ENCODE measurements around the gene MGLL. TPM values are rescaled to one million over a fixed set of nuclear protein-coding genes. Genes with fewer than 3 reads are reported as not detected.

Gene MGLL
- total and polyA plus RNA-seq, 9 of the 15 experiments (the other 6 are each of a cell fraction or from before 2014, with no cell fraction given): 0.12 to 0.32 (median 0.18) TPM; not detected in 6

DNA sequence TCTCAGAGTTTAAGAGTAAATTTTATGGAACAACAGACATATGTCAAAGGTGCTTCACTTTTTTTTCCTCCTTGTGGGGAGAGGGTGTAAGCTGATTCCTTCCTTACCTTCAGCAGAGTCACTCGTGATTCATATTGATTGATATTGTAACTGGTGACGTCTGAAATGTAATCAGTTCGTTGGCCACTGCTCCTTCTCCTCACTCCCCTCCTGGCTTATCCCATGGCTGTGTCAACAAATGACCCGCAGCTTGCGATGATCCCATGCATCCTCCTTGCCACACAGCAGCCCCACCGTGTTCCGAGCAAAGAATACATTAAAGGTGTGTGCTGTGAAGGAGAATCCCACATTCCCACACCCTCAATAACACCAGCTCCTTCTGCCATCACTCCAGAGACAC, 7.3 kb downstream of the MGLL start:
- Histone ChIP-seq H4K20me1 (replicated peaks; ENCODE audit: control insufficient read depth, insufficient read depth, low read length) (no peaks in the 10 kb centered on the region), H3K36me3 (ENCODE audit: control insufficient read depth, insufficient read depth, low read length) (no peaks in the 10 kb centered on the region), H3K9ac (ENCODE audit: insufficient read depth in 1 of 2, low read depth in 2 of 2, low read length in 2 of 2) (no peak overlapping the region), H3K27ac (ENCODE audit: extremely low read depth, low read depth, low read length) (no peak overlapping the region), H3K4me2 (ENCODE audit: insufficient read depth, low read length) (no peak overlapping the region), H3K27me3 (ENCODE audit: control insufficient read depth in 2 of 2, insufficient read depth in 2 of 2, low read length in 2 of 2) (peaks cover 4 to 54% of the 10 kb centered on the region in 2 experiments), H3K9me3 (replicated peaks; ENCODE audit: control insufficient read depth, insufficient read depth, low read depth, low read length) (no peaks in the 10 kb centered on the region), H3K4me3 (no peak overlapping the region), H3K4me1 (replicated peaks in 1 of 2; ENCODE audit: control insufficient read depth in 2 of 2, insufficient read depth in 2 of 2, low read length in 2 of 2) (no peaks in the 10 kb centered on the region; a peak in 1 of 5 replicates), H3K79me2 (ENCODE audit: control insufficient read depth, insufficient read depth, low read length) (no peaks in the 10 kb centered on the region), H2AFZ (ENCODE audit: low read depth, low read length) (no peak overlapping the region), H3K9me1 (ENCODE audit: control insufficient read depth, insufficient read depth, low read length) (no peaks in the 10 kb centered on the region)
- CTCF ChIA-PET (ENCODE audit: low intra/inter-chr PET ratio): no interaction called here
- TF ChIP-seq TOE1 (IDR thresholded peaks at IDR 0.05; ENCODE audit: borderline replicate concordance) (no peak), TOE1 (CRISPR knock-in tag; IDR thresholded peaks at IDR 0.05; ENCODE audit: borderline replicate concordance, low read depth) (no peak), RBM15 (IDR thresholded peaks at IDR 0.05; ENCODE audit: insufficient read depth, low read length) (no peak), POLR3G (IDR thresholded peaks at IDR 0.05; ENCODE audit: extremely low read depth, insufficient read length, insufficient replicate concordance) (no peak)
- TF ChIP-seq, protein P1, sequence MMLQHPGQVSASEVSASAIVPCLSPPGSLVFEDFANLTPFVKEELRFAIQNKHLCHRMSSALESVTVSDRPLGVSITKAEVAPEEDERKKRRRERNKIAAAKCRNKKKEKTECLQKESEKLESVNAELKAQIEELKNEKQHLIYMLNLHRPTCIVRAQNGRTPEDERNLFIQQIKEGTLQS (IDR thresholded peaks at IDR 0.05): no peak
- TF ChIP-seq, protein P1 (CRISPR knock-in tag; conservative IDR thresholded peaks at IDR 0.05): no peak
- in situ Hi-C loops (cut with MboI): no loop called here
- DNase-seq (ENCODE audit: extremely low read depth in 1 of 4, low spot score in 3 of 4) (no peak), FAIRE-seq (no peak), ATAC-seq (no peak)
- POLR2A ChIA-PET: interaction anchor here (1.1 kb wide), 1 partner anchor 10 kb away, joined by 3 read pairs; no protein-coding TSS in a partner anchor
- intact Hi-C loops (cut with micrococcal nuclease): no loop called here
- no TSS peak for BruUV-seq (replicated peaks)
- 0% methylated on average over 4 of the region's 7 CpGs for WGBS (ENCODE audit: insufficient coverage, low coverage, missing lambda C conversion rate)
